NOMO-1 treated with dmso at 0.1 percent for 144 hours (cell line): Measurements from ENCODE around the gene NR1D2.
"Not testable (repeated sequence)": the region's sequence is repeated elsewhere in the genome, so short reads cannot be mapped to it uniquely, and the experiment has no call there.

ENCODE experiments used
- DNase-seq: peaks from one replicate; lab custom pipeline; 2025; ENCODE audit not compliant: unreplicated experiment; lab: John Stamatoyannopoulos, UW

Gene NR1D2

GRCh38 chr3:24002129-24002528, 57.0 kb downstream of the NR1D2 start:
- no peak for DNase-seq

GRCh38 chr3:24003466-24003865, 58.4 kb downstream of the NR1D2 start:
- no peak for DNase-seq

- no peak for DNase-seq
These were observed 59.3 kb downstream of the NR1D2 start for GRCh38 chr3:24004171-24004938.

GRCh38 chr3:24005669-24006068, 60.6 kb downstream of the NR1D2 start:
- DNase-seq, result no peak

GRCh38 chr3:24010834-24011233, 65.7 kb downstream of the NR1D2 start:
- not testable (repeated sequence) for DNase-seq

GRCh38 chr3:24012589-24013269, 67.6 kb downstream of the NR1D2 start:
- no peak for DNase-seq

- no peak for DNase-seq
These were observed 72.2 kb downstream of the NR1D2 start for GRCh38 chr3:24017305-24017704.

- DNase-seq, result no peak
These were observed 73.9 kb downstream of the NR1D2 start for GRCh38 chr3:24018784-24019570.

GRCh38 chr3:24019585-24019984, 74.5 kb downstream of the NR1D2 start:
- DNase-seq, result no peak

- no peak for DNase-seq
These were observed 75.1 kb downstream of the NR1D2 start for GRCh38 chr3:24020036-24020691.

GRCh38 chr3:24023197-24023596, 78.1 kb downstream of the NR1D2 start:
- no peak for DNase-seq

GRCh38 chr3:24025805-24026204, 80.7 kb downstream of the NR1D2 start:
- no peak for DNase-seq

GRCh38 chr3:24026665-24027064, 81.6 kb downstream of the NR1D2 start:
- not testable (repeated sequence) for DNase-seq

- DNase-seq, result no peak
These were observed 82.9 kb downstream of the NR1D2 start for GRCh38 chr3:24027946-24028345.
